GM15510 (cell line): ENCODE results near the gene NPIPB6.

ENCODE experiments used
- POLR2A ChIP-seq: IDR thresholded peaks from 3 replicates; pipeline ENCODE4 v1.6.1; 2011; ENCODE audit warnings: borderline replicate concordance; ENCODE audit not compliant: insufficient read length; ENCODE audit errors: extremely low read depth

Gene NPIPB6

GRCh38 chr16:28295276-28295675 lies 68.0 kb downstream of the NPIPB6 start:
- no peak for TF ChIP-seq POLR2A

- TF ChIP-seq POLR2A, result no peak
Measured at GRCh38 chr16:28294201-28294600, 69.1 kb downstream of the NPIPB6 start.

GRCh38 chr16:28293601-28293960 lies 69.7 kb downstream of the NPIPB6 start:
- no peak for TF ChIP-seq POLR2A

GRCh38 chr16:28292731-28293600 lies 70.3 kb downstream of the NPIPB6 start:
- no peak for TF ChIP-seq POLR2A
